HepG2 (cell line): ENCODE measurements around the gene QSOX1. TPM values are rescaled to one million over a fixed set of nuclear protein-coding genes. Genes with fewer than 3 reads are reported as not detected.

Source experiments
- ARNT2 ChIP-seq: sonication (generic); formaldehyde crosslinking; IDR thresholded peaks from 2 replicates; pipeline ENCODE4 v1.8.0; 2022; ENCODE audit warnings: mild to moderate bottlenecking, low read depth, missing genetic modification reagents, moderate library complexity
- MXD4 ChIP-seq: IDR thresholded peaks from 2 replicates; pipeline ENCODE4 v1.6.1; 2016; ENCODE audit warnings: mild to moderate bottlenecking, missing biosample characterization, missing genetic modification reagents
- RBM39 ChIP-seq: fragments of 200-400 bp; formaldehyde crosslinking; IDR thresholded peaks from one replicate; pipeline ENCODE4 v1.6.1; 2018; ENCODE audit warnings: antibody characterized with exemption, mild to moderate bottlenecking, low read depth, low read length; ENCODE audit not compliant: poor library complexity, severe bottlenecking
- ZFP82 ChIP-seq: sonication (generic); formaldehyde crosslinking; IDR thresholded peaks from 2 replicates; pipeline ENCODE4 v1.5.1; 2020; ENCODE audit warnings: mild to moderate bottlenecking, missing genetic modification reagents, borderline replicate concordance
- ZNF589 ChIP-seq: sonication (generic); formaldehyde crosslinking; conservative IDR thresholded peaks from 2 replicates; pipeline ENCODE4 v1.8.0; 2022; ENCODE audit warnings: mild to moderate bottlenecking, moderate library complexity, missing genetic modification reagents
- ZNF615 ChIP-seq: sonication (generic); formaldehyde crosslinking; IDR thresholded peaks from 2 replicates; pipeline ENCODE4 v1.5.0; 2020; ENCODE audit warnings: mild to moderate bottlenecking, missing genetic modification reagents, borderline replicate concordance
- ZNF644 ChIP-seq: IDR thresholded peaks from 2 replicates; pipeline ENCODE4 v1.6.1; 2016; ENCODE audit warnings: low read depth
- polyA plus RNA-seq, 8 experiments: library from polyadenylated mRNA; depleted of rRNA in 3 of 8; stranded (reverse) in 7 of 8; unstranded in 1 of 8; fragments of >200 nt; fragmentation: Illumina TruSeq in 4 of 8; extraction: Trizol in 4 of 8; gene quantifications; 2 replicates each; pipeline versions ENCODE4 v1.2.1 to v1.2.3, GENCODE V29; 2011 to 2016; ENCODE audit warnings: low read depth in 4 of 8, missing spikeins in 1 of 8, mixed read lengths in 1 of 8; ENCODE audit not compliant: insufficient read depth in 1 of 8
- total RNA-seq, 5 experiments: library from RNA; depleted of rRNA; stranded (reverse); fragments of >200 nt; fragmentation: Illumina TruSeq; extraction: Trizol; gene quantifications; 2 replicates each; pipeline ENCODE4 v1.2.3, GENCODE V29; 2016; ENCODE audit warnings: low read depth in 1 of 5
- TF ChIP-seq, protein P1 (sequence below): sonication (generic); formaldehyde crosslinking; IDR thresholded peaks from 2 replicates; pipeline ENCODE4 v1.9.0; 2021; ENCODE audit warnings: missing genetic modification reagents, borderline replicate concordance
- TF ChIP-seq, protein P2 (sequence below): sonication (generic); formaldehyde crosslinking; IDR thresholded peaks from 2 replicates; pipeline ENCODE4; 2020; ENCODE audit warnings: missing genetic modification reagents, mild to moderate bottlenecking, borderline replicate concordance

The QSOX1 gene
- total and polyA plus RNA-seq, 2 of the 13 experiments (the other 11 are each of a cell fraction or from before 2014, with no cell fraction given) = 6.8 to 40.2 TPM

GRCh38 chr1:180155182-180155682 lies 563 bp downstream of the QSOX1 start (continued):
- TF ChIP-seq, protein P1, sequence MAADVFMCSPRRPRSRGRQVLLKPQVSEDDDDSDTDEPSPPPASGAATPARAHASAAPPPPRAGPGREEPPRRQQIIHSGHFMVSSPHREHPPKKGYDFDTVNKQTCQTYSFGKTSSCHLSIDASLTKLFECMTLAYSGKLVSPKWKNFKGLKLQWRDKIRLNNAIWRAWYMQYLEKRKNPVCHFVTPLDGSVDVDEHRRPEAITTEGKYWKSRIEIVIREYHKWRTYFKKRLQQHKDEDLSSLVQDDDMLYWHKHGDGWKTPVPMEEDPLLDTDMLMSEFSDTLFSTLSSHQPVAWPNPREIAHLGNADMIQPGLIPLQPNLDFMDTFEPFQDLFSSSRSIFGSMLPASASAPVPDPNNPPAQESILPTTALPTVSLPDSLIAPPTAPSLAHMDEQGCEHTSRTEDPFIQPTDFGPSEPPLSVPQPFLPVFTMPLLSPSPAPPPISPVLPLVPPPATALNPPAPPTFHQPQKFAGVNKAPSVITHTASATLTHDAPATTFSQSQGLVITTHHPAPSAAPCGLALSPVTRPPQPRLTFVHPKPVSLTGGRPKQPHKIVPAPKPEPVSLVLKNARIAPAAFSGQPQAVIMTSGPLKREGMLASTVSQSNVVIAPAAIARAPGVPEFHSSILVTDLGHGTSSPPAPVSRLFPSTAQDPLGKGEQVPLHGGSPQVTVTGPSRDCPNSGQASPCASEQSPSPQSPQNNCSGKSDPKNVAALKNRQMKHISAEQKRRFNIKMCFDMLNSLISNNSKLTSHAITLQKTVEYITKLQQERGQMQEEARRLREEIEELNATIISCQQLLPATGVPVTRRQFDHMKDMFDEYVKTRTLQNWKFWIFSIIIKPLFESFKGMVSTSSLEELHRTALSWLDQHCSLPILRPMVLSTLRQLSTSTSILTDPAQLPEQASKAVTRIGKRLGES = no peak
- TF ChIP-seq ZNF644 (CRISPR knock-in tag) (no peak), ZNF615 (no peak), ZNF589 (CRISPR knock-in tag) (no peak), MXD4 (CRISPR knock-in tag) (no peak), ZFP82 (peak; percentile 21; the same call in 1 of the 2 replicates), ARNT2 (CRISPR knock-in tag) (peak; percentile 11; the same call in 1 of the 2 replicates), RBM39 (no peak)
- TF ChIP-seq, protein P2, sequence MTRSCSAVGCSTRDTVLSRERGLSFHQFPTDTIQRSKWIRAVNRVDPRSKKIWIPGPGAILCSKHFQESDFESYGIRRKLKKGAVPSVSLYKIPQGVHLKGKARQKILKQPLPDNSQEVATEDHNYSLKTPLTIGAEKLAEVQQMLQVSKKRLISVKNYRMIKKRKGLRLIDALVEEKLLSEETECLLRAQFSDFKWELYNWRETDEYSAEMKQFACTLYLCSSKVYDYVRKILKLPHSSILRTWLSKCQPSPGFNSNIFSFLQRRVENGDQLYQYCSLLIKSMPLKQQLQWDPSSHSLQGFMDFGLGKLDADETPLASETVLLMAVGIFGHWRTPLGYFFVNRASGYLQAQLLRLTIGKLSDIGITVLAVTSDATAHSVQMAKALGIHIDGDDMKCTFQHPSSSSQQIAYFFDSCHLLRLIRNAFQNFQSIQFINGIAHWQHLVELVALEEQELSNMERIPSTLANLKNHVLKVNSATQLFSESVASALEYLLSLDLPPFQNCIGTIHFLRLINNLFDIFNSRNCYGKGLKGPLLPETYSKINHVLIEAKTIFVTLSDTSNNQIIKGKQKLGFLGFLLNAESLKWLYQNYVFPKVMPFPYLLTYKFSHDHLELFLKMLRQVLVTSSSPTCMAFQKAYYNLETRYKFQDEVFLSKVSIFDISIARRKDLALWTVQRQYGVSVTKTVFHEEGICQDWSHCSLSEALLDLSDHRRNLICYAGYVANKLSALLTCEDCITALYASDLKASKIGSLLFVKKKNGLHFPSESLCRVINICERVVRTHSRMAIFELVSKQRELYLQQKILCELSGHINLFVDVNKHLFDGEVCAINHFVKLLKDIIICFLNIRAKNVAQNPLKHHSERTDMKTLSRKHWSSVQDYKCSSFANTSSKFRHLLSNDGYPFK (CRISPR knock-in tag) = no peak
